Fibroblast of skin of left quadriceps (primary cell): ENCODE data around the gene CDC73.
A peak's percentile ranks its signal among the peaks of the same experiment; 100 is the strongest.

Source experiments
- DNase-seq, 2 experiments: peaks; one replicate each; pipeline ENCODE4 v3.0.0-alpha.2; 2013; ENCODE audit warnings: low read depth in 2 of 2

Gene CDC73

GRCh38 chr1:193121616-193122593 lies at the start of gene CDC73:
Gene CDC73 (plus strand): TSS chr1:193122031. CDS start chr1:193122201, 170 bp downstream.
- peak; percentile 92 to 94 for DNase-seq

- DNase-seq, result no peak
Observed at GRCh38 chr1:193077991-193078390, 43.8 kb upstream of the CDC73 start.

DNA sequence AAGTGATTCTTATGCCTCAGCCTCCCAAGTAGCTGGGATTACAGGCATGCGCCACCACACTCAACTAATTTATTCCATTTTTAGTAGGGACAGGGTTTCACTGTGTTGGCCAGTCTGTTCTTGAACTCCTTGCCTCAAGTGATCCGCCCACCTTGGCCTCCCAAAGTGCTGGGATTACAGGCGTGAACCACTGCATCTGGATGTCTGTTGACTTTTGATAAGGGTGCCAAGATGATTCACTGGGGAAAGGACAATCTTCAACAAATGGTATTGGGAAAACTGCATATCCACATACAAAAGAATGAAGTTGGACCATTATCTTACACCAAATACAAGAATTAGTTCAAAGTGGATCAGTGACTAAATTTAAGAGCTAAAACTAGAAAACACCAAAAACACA lies 42.6 kb upstream of the CDC73 start:
- DNase-seq, result no peak

GRCh38 chr1:193083365-193084088 lies 38.3 kb upstream of the CDC73 start:
- no peak for DNase-seq

DNA sequence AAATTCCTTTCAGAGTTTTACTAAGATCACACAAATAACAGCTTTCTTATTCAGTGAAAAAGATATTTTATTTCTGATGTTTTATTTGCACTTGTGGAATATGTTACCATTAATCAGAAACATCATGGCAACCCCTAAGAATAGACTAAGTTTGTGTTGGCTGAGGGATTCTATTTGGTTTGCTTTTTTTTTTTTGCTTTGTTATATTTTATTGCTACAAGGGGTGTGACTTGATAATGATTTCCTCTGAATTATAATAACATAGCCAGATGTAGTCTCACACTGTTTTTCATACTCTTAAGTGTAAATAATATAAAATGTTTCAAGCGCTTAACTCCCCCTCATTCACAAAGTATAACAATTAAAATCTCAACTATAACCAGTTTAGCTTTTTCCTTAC lies 36.6 kb upstream of the CDC73 start:
- no peak for DNase-seq

- DNase-seq, result no peak
Observed at GRCh38 chr1:193086342-193086741, 35.5 kb upstream of the CDC73 start.

- DNase-seq, result no peak
Observed at GRCh38 chr1:193087893-193088292, 33.9 kb upstream of the CDC73 start.

- DNase-seq, result no peak
Observed at GRCh38 chr1:193090865-193091264, 31.0 kb upstream of the CDC73 start.

DNA sequence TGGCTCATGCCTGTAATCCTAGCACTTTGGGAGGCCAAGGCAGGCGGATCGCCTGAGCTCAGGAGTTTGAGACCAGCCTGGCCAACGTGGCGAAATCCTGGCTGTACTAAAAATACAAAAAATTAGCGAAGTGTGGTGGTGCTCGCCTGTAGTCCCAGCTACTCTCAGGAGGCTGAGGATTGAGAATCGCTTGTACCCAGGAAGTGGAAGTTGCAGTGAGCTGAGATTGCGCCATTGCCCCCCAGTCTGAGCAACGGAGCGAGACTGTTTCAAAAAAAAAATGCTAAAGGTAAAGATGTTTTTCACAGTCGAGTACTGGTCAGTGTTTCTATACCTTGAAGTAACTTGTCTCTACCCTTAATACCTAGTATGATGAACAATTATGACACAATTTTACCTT lies 27.7 kb upstream of the CDC73 start:
- DNase-seq, result no peak

GRCh38 chr1:193102662-193103061 lies 19.2 kb upstream of the CDC73 start:
- DNase-seq, result no peak

- no peak for DNase-seq
Observed at GRCh38 chr1:193103759-193104501, 17.9 kb upstream of the CDC73 start.

DNA sequence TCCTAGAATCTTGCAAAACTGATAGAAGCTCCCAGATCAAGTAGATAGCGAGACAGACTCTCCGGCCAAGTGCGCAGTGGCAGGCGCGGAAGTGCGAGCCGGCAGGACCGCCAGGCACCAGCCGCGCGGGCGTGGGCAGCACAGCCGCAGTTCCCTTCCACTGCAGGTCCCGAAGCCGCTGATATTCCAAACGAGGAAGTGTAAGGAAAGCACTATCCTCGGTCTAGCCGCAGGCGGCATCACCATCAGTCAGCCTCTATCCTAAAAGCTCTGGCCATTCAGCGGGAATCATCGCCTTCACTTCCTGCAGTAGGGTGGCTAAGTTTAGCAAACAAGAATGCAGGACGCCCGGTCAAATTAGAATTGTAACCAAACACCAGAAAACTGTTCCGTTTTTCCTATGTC lies 17.3 kb upstream of the CDC73 start:
- DNase-seq, result peak in 1 of 2 experiments; percentile 17

GRCh38 chr1:193104907-193105820 lies 16.7 kb upstream of the CDC73 start, which contains the start of gene GLRX2:
Gene GLRX2 (minus strand): TSS chr1:193105414. CDS start chr1:193105382, 32 bp downstream.
- peak; percentile 52 to 60 for DNase-seq

DNA sequence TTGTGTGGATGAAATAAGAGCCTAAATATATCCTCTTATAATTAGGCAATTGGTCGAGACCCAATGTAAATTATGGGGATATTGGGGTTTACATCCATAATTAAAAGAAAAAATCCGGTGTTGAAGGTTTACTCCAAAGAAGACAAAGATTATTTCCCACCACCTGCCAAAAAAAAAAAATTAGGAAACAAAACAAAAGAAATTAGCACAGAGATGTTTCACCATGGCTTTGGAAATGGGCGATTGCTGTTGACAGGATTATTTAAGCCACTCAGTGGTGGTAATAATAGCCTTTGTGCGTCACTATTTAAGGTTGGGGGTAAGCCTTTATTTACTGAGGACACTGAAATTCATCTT lies 16.0 kb upstream of the CDC73 start:
- DNase-seq, result no peak

DNA sequence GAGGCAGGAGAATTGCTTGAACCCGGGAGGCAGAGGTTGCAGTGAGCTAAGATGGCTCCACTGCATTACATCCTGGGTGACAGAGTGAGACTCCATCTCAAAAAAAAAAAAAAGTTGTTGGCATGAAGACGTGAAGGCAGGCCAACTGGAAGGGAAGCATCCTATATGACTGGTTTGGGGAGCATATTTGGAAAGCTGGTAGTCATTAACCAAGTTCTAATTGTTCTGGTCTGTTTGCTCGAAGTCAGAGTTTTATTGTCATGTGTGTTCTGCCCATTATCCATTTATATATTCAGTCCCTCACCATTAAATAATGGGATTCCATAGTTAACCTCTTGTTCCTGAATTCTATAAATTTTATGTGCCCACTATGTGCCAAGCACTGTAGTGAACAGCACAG lies 13.4 kb upstream of the CDC73 start:
- DNase-seq, result no peak

GRCh38 chr1:193109619-193110018 lies 12.2 kb upstream of the CDC73 start:
- no peak for DNase-seq

DNA sequence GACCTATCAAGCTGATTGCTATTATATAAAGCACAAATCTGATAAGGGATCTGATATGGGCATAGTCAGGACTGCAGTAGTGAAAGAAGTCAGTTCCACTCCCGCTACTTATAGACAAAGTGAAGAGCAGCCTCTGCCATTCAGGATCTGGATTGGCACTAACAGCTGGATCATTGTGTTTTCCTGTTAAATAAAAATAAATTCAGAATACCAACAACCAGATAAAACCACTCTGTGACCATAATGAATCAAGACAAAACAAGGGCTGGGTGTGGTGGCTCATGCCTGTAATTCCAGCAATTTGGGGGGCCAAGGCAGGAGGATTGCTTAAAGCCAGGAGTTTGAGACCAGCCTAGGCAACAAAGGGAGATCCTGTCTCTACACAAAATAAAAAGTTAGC lies 11.6 kb upstream of the CDC73 start:
- no peak for DNase-seq

- no peak for DNase-seq
Observed at GRCh38 chr1:193110864-193111263, 11.0 kb upstream of the CDC73 start.

- peak; percentile 61 to 70 for DNase-seq
Observed at GRCh38 chr1:193111641-193112090, 10.2 kb upstream of the CDC73 start.

- DNase-seq, result no peak
Observed at GRCh38 chr1:193113258-193113991, 8.4 kb upstream of the CDC73 start.
